CD4-positive, alpha-beta T cell treated with Interleukin-4 for 4 hours (primary cell): Measurements from ENCODE around the gene IGFL4.
"Not testable (repeated sequence)": the region's sequence is repeated elsewhere in the genome, so short reads cannot be mapped to it uniquely, and the experiment has no call there.

Source experiments
- DNase-seq: peaks from one replicate; pipeline ENCODE4 v3.0.0-alpha.2; 2020

Gene IGFL4

GRCh38 chr19:46040952-46041500, at the start of gene IGFL4:
Gene IGFL4 (minus strand): TSS chr19:46041002. CDS start chr19:46040962, 40 bp downstream.
- DNase-seq = no peak

- DNase-seq = no peak
Observed at GRCh38 chr19:46090444-46090843, 49.6 kb upstream of the IGFL4 start.

GRCh38 chr19:46089432-46089831, 48.6 kb upstream of the IGFL4 start:
- DNase-seq = no peak

GRCh38 chr19:46088101-46088500, 47.3 kb upstream of the IGFL4 start:
- DNase-seq = no peak

GRCh38 chr19:46085888-46086287, 45.1 kb upstream of the IGFL4 start:
- no peak for DNase-seq

GRCh38 chr19:46082728-46083050, 41.9 kb upstream of the IGFL4 start:
- no peak for DNase-seq

- DNase-seq = peak; percentile 19
Observed at GRCh38 chr19:46081928-46082727, 41.3 kb upstream of the IGFL4 start.

GRCh38 chr19:46080561-46080960, 39.8 kb upstream of the IGFL4 start:
- no peak for DNase-seq

- DNase-seq = no peak
Observed at GRCh38 chr19:46079576-46079975, 38.8 kb upstream of the IGFL4 start.

- not testable (repeated sequence) for DNase-seq
Observed at GRCh38 chr19:46078573-46079332, 38.0 kb upstream of the IGFL4 start.

- DNase-seq = no peak
Observed at GRCh38 chr19:46077815-46078167, 37.0 kb upstream of the IGFL4 start.

- no peak for DNase-seq
Observed at GRCh38 chr19:46076951-46077814, 36.4 kb upstream of the IGFL4 start.

GRCh38 chr19:46076031-46076880, 35.5 kb upstream of the IGFL4 start:
- DNase-seq = no peak

GRCh38 chr19:46073268-46073922, 32.6 kb upstream of the IGFL4 start:
- no peak for DNase-seq

GRCh38 chr19:46069806-46070341, 29.1 kb upstream of the IGFL4 start:
- no peak for DNase-seq

GRCh38 chr19:46068345-46069258, 27.8 kb upstream of the IGFL4 start:
- no peak for DNase-seq

GRCh38 chr19:46067691-46068090, 26.9 kb upstream of the IGFL4 start:
- DNase-seq = no peak

- DNase-seq = no peak
Observed at GRCh38 chr19:46066471-46066870, 25.7 kb upstream of the IGFL4 start.

- DNase-seq = no peak
Observed at GRCh38 chr19:46065486-46066071, 24.8 kb upstream of the IGFL4 start.

GRCh38 chr19:46063201-46063600, 22.4 kb upstream of the IGFL4 start:
- no peak for DNase-seq
